ENCODE results near the gene RAB1A.
"Not testable (repeated sequence)": the region's sequence is repeated elsewhere in the genome, so short reads cannot be mapped to it uniquely, and the experiment has no call there.

Gene RAB1A

GRCh38 chr2:65129826-65130663 is at the start of gene RAB1A:
TSS of gene RAB1A (minus strand) at chr2:65130106. CDS start at chr2:65129915, 191 bp downstream.
- peak; percentile 98 for DNase-seq (ENCODE audit: low spot score)
- peak; percentile 9 for TF ChIP-seq CTCF (IDR thresholded peaks at IDR 0.05; ENCODE audit: extremely low read depth, missing control alignments)

DNA sequence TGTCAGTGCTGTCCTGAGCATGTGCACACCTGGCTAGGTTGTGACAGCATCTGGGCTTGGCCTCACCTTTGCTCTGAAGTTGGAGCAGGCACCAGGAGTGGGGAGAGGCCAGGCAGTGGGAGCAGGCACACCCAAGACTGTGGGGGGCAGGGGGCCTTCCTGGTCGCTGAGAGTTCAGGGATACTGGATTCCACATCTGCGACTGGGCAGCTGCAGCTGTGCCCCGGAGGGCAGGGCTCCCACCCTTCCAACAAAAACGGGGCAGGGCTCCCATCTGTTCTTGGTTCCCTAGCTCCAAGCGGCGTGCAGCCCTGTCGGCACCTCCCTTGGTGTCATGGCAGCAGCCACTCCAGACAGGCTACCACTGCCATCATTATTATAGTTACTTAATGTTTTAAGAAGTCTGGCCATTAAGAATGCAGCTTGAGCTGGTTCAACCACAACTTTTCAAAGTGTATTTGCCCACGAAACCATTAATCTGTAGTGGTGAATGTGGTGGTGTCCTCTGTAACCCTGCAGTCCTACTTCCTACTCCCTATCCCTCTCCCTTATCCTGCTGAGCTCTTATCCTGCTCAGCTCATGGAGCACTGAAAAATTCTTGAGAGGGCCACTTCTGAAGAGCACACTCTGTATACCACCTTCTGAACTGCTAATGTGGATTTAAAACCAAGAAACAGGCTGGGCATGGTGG is 48.0 kb upstream of the RAB1A start:
- no peak for DNase-seq (ENCODE audit: low spot score)
- TF ChIP-seq CTCF (IDR thresholded peaks at IDR 0.05; ENCODE audit: extremely low read depth, missing control alignments): no peak

- no peak for DNase-seq (ENCODE audit: low spot score)
Measured at GRCh38 chr2:65175894-65176530, 46.1 kb upstream of the RAB1A start.

DNA sequence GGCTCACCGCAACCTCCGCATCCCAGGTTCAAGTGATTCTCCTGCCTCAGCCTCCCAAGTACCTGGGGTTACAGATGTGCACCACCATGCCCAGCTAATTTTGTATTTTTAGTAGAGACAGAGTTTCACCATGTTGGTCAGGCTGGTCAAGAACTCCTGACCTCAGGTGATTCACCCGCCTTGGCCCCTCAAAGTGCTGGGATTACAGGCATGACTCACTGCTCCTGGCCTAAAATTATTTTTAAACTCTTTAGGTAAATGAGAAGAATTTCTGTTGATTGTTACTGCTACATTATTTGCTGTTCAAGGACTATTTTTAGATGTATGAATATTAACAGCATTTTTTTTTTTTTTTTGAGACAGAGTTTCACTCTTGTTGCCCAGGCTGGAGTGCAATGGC is 44.1 kb upstream of the RAB1A start:
- DNase-seq (ENCODE audit: low spot score): not testable (repeated sequence)

More at GRCh38 chr2:65175894-65176530, 46.1 kb upstream of the RAB1A start:
- TF ChIP-seq CTCF (IDR thresholded peaks at IDR 0.05; ENCODE audit: extremely low read depth, missing control alignments): no peak

DNA sequence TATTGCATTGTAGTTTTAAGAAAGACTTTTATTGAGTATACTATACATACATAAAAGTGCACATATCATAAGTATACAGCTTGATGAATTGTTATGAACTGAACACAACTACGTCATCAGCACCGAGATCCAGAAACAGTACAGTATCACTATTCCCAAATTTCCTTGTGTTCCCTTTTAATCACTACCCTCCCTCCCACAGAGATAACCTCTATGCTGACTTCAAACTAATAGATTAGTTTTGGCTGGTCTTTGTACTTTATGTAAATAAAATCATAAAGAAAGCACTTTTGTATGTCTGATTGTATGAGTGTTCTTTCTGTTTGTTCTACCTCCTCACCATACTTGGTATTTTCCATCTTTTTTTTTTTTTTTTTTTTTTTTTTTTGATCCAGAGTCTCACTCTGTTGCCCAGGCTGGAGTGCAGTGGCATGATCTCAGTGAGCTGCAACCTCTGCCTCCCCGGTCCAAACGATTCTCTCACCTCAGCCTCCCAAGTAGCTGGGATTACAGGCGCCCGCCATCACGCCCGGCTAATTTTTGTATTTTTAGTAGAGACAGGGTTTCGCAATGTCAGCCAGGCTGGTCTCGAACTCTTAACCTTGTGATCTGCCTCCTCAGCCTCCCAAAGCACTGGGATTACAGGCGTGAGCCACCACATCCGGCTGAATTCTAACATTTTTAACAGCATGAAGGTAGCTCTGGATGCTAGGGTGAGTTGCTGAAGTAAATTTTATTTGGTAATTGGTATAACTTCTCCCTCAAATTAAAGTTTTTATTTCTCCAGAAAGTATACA is 43.3 kb upstream of the RAB1A start:
- DNase-seq (ENCODE audit: low spot score): no peak
- TF ChIP-seq CTCF (IDR thresholded peaks at IDR 0.05; ENCODE audit: extremely low read depth, missing control alignments): no peak

- not testable (repeated sequence) for DNase-seq (ENCODE audit: low spot score)
Measured at GRCh38 chr2:65170611-65171477, 40.9 kb upstream of the RAB1A start.

DNA sequence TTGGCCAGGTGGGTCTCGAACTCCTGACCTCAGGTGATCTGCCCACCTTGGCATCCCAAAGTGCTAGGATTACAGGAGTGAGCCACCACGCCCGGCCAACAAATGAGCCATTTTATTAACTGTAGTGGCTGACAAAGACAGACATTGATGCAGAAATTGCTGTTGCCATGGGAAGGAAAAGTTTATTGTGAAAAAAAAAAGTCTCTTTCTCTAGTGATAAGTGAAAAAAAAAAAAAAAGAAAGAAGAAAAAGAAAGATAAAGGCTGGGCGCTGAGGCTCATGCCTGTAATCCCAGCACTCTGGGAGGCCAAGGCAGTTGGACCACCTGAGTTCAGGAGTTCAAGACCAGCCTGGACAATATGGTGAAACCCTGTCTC is 39.8 kb upstream of the RAB1A start:
- TF ChIP-seq CTCF (IDR thresholded peaks at IDR 0.05; ENCODE audit: extremely low read depth, missing control alignments): no peak
- DNase-seq (ENCODE audit: low spot score): no peak
